Activated CD4-positive, alpha-beta T cell treated with anti-CD3 and anti-CD28 coated beads, Interleukin-2, amount 50 U/mL, for 1 hour (primary cell): ENCODE data around the gene NPFF.
"Not testable (repeated sequence)": the region's sequence is repeated elsewhere in the genome, so short reads cannot be mapped to it uniquely, and the experiment has no call there.

Source experiments
- DNase-seq: peaks from one replicate; pipeline ENCODE4 v3.0.0-alpha.2; 2020

NPFF gene, protein sequence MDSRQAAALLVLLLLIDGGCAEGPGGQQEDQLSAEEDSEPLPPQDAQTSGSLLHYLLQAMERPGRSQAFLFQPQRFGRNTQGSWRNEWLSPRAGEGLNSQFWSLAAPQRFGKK

GRCh38 chr12:53506881-53507602 is at the start of gene NPFF:
NPFF (minus strand) TSS chr12:53507484; CDS start chr12:53507474, 10 bp downstream.
- DNase-seq = no peak

DNA sequence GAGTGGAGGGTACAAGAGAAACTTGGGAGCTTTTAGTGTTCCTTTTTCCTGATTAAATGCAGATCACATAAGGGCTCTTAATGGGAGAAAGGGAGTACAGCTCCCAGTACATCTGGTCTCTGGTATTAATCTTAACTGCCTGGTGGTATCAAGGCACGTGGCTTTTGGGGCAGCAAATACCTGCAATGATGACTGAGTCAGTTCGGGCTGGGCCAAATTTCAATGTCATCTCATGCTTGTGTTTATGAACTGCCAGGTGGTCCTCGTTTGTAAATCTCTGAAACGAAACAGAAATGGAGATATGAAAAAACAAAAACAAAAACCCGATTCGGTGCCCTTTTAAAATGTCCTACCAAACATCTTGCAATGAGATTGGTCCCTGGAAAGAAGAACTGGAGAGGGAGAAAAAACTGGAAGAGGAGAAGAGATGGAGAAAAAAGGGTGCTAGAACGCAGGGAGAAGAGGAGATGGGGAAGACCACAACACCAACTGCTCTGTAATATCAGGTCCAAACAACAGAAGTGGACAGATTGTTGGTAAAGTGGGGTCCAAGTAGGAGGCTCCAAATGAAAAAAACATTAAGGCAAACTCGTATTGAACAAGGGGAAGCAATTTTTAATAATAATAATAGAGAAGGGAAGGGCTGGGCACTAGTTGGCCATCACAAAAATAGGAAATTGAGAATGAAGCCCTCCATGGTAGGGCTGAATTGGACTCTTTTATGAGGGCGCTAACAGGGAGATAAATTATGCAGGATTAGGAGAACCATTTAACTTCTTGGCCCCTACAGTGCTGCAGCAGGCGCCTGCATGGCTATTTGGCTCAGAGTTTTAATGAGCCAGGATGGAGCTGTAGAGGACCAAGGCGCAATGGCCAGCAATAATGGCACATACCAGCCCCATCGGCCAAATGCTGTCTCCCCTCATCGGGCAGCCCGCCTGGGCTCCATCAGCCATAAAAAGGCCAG is 45.4 kb upstream of the NPFF start:
- no peak for DNase-seq

DNA sequence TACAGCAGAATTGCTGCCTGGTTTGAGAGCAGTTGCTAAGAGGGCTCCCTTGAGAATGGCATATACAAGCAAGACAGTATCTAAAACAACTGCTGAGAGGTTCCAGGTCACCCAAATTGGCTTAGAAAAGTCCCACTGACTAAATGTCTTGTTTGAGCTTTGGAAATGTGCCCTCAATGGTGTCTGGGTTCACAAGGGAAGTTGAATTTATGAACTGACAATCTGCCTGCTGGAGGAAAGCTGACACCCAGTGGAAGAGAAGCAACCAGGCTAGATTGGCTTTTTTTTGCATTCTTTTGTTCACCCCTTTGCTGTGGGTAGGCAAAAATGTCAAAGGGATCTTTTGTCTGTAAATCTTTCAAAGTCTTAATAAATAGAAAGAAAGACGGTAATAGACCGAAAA is 44.6 kb upstream of the NPFF start:
- DNase-seq = no peak

DNA sequence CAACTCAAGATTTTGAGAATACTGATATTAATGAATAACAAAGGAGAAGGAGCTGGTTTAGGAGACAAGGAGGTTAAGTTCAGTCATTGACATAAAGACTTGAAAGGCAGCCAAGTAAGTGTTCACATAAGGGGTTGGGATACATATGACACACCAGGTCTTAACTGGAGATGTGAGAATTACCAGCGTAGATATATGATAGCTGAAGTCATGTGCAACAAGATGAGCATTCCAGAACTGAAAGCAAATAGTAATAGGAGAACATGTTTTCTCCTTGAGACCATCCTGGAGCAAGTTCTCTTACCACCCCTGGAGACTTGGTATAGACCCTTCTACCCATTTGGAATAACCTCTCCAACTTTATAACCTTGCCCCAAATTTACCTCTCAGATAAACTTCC is 43.3 kb upstream of the NPFF start:
- no peak for DNase-seq

GRCh38 chr12:53550131-53550530 is 42.8 kb upstream of the NPFF start:
- DNase-seq = not testable (repeated sequence)

GRCh38 chr12:53548354-53548753 is 41.1 kb upstream of the NPFF start:
- DNase-seq = not testable (repeated sequence)

- peak; percentile 36 for DNase-seq
Observed at GRCh38 chr12:53543539-53543938, 36.3 kb upstream of the NPFF start.

- no peak for DNase-seq
Observed at GRCh38 chr12:53539526-53539925, 32.2 kb upstream of the NPFF start.

GRCh38 chr12:53538209-53538689 is 31.0 kb upstream of the NPFF start:
- DNase-seq = no peak

GRCh38 chr12:53536962-53537361 is 29.7 kb upstream of the NPFF start:
- no peak for DNase-seq

GRCh38 chr12:53533471-53533870 is 26.2 kb upstream of the NPFF start:
- no peak for DNase-seq

DNA sequence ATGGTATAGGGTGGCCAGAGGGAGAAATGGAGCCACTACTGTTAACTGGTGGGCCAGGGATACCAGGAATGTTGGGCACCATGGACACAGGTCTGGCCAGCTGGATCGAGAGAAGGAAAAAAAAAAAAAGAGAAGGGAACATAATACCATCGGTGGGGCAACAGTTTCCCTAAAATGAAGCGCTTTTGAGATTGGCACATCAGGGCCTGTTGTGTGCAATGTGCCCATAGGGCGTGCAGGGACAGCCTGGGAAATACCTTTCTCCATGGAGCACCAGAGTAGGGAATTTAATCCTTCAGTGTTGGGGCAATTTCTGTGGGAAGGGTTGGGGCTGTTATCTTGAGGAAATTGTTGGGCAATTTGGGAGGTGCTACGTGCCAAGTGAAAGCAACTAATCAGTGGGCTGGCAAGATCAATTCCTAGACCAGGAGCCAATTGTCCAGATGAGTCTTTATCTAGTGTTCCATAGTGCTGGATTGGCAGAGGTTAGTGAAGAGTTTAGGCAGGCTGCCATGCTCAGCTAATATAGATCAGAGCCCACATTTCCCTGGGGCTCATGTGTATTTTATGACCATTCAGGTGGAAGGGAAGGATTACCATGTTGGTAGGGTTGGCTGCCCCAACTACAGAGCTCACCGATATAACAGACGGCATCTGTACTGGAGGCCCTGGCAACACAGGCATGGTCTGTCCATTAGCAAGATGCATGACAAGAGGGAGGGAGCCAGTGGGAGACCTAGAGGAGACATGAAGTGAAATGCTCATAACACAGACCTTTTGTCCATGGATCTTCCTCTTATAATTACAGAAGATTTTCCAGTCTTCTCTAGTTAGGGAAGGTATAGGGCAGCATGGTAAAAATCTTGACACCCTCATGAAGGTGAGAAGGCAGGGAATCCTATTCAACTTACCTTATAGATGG is 25.5 kb upstream of the NPFF start:
- no peak for DNase-seq

- no peak for DNase-seq
Observed at GRCh38 chr12:53532021-53532420, 24.7 kb upstream of the NPFF start.

GRCh38 chr12:53530920-53531319 is 23.6 kb upstream of the NPFF start:
- DNase-seq = no peak

GRCh38 chr12:53530061-53530460 is 22.8 kb upstream of the NPFF start:
- no peak for DNase-seq

DNA sequence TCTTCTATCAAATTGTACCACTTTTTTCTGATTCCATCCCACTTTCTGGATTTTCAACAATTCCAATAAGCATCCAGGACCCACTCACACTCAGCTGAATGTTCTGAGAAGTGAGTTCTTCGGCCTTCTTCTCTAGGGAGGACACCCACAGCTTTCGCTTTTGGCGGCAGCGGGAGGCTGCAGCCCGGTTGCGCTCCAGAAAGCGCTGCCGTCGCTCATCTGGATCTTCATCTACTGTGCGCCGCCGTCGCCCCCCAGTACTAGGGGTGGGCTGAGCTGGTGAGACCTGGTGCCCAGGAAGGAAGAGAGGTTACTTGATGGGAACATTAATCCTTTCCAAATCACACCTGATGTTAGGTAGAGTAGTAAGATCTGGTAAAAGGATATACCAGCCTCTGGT is 17.2 kb upstream of the NPFF start:
- no peak for DNase-seq

GRCh38 chr12:53523131-53523530 is 15.8 kb upstream of the NPFF start:
- no peak for DNase-seq

- no peak for DNase-seq
Observed at GRCh38 chr12:53518381-53518780, 11.1 kb upstream of the NPFF start.

DNA sequence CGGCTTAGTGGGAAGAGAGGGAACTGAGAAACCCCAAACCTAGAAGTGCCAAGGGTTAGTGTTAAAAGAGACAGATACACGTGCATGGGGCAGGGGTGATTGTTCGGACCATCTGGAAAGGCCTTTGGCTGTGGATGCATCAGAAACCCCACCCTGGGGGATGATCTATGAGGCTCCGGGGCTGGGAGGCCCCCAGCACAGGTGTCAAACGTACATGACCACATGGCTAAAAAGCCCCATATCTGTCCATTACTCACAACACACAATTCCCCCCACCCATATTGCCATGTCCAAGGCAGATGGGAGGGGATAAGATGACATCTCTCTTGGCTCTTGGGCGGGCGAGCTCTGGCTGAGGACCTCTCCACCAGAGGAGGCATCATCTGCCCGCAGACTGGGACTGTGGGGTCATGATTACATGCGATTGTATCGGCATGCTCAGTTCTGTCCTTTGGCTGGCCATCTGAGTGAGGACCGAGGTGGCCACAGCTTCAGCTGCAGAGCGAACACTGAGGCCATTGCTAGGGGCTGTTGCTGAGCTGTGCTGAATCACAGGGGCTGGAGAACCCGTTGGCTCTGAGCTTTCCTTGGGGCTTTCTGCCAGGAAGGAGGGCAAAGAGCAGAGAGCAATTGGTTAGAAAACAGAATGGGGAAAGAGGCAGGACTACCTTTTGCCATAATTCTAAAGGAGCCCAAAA is 9.6 kb upstream of the NPFF start:
- DNase-seq = no peak

DNA sequence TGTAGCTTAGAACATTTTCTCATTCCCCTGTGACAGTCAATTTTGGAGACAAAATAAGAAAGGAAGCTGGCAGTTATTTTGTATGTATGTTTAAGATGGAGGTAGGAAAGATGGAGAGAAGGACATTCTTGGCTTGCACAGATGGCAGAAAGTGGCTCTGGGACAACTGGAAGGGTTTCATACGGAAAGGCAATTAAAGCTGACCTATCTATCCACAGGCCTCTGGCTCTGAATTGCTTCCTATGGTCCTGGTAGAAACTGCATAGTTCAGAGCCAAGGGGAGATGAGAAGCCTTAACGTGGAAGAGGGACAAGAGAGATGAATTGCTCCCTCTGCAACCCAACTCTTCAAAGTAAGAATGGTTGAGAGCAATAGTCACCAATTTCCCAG is 8.0 kb upstream of the NPFF start:
- no peak for DNase-seq

DNA sequence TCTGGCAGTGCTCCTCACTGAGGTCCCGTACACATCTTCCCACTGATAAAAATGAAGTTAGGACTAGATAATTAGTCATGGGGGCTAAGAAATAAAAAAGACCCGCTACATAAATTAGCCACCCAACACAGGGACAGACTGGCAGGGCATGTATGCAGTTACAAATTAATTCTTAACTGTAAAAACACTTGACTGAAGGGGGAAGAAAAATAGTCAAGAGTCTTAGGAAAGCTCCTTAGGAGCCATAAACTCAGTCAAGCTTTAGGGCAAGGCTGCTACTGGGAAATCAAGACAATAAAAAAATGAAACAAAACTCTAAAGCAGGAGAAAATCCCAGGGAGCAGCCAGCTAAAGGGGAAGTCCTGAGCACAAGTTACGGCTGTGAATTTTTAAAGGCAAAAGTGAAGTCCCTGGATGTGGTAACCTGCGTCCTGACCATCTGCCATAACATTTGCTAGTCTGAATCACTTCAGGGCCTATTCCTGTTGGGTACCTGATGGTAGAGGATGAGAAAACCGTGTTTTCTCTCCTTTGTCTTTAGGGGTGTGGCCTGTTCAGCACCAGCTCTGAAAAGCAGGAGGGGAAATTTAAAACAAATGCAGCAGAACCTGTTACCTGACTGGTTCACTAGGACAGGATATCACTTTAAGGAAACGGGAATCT is 7.5 kb upstream of the NPFF start:
- no peak for DNase-seq
